Measurements from ENCODE around the gene CAMK2D.
A peak's percentile ranks its signal among the peaks of the same experiment; 100 is the strongest.

DNA sequence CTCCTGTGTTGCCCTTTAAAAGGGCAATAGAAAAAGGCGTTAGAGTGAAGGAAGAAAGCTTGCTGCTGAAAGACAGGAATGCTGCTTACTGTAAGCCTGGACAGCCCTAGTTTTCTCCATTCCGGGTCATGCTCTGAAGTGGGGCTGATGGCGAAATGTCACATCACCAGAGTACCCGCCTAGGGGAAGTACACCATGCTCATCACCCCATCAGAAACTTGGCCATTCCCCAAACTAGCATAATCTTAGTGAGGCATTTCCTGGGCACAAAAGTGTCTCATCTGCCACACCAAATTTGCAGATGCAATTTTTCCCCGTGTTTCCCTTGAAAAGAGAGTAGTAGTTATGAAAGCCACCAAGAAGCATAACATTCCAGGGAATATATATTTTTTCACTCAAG is 47.8 kb upstream of the CAMK2D start:
- TF ChIP-seq, protein P1, sequence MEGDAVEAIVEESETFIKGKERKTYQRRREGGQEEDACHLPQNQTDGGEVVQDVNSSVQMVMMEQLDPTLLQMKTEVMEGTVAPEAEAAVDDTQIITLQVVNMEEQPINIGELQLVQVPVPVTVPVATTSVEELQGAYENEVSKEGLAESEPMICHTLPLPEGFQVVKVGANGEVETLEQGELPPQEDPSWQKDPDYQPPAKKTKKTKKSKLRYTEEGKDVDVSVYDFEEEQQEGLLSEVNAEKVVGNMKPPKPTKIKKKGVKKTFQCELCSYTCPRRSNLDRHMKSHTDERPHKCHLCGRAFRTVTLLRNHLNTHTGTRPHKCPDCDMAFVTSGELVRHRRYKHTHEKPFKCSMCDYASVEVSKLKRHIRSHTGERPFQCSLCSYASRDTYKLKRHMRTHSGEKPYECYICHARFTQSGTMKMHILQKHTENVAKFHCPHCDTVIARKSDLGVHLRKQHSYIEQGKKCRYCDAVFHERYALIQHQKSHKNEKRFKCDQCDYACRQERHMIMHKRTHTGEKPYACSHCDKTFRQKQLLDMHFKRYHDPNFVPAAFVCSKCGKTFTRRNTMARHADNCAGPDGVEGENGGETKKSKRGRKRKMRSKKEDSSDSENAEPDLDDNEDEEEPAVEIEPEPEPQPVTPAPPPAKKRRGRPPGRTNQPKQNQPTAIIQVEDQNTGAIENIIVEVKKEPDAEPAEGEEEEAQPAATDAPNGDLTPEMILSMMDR (IDR thresholded peaks at IDR 0.05), result no peak
- TF ChIP-seq POLR2AphosphoS5 (IDR thresholded peaks at IDR 0.05) (peak in 1 of 4 donors; percentile 12), POLR2A (IDR thresholded peaks at IDR 0.05) (no peak), EP300 (IDR thresholded peaks at IDR 0.05) (no peak)

Data from sigmoid colon (tissue), 4 donors.